ENCODE data around the gene SH2D1B.

SH2D1B gene

GRCh38 chr1:162371611-162372010 is 40.3 kb downstream of the SH2D1B start:
- TF ChIP-seq, protein P1, sequence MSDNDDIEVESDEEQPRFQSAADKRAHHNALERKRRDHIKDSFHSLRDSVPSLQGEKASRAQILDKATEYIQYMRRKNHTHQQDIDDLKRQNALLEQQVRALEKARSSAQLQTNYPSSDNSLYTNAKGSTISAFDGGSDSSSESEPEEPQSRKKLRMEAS (IDR thresholded peaks at IDR 0.05) = no peak

DNA sequence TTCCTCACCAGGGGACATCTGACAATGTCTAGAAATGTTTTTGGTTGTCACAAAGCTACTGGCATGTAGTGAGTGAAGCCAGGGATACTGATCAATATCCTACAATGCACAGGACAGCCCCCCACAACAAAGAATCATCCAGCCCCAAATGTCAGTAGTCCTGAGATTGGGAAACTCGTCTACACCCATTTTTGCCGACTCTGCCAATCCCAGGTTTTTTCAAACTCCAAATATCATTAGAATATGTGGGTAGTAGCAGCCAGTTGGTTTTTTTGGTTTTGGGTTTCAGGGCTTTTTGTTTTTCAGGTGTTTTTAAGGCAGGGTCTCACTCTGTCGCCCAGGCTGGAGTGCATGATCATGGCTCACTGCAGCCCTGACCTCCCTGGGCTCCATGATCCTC is 41.2 kb downstream of the SH2D1B start:
- TF ChIP-seq TEAD4 (IDR thresholded peaks at IDR 0.05) = no peak
- TF ChIP-seq TCF12 (IDR thresholded peaks at IDR 0.05; ENCODE audit: low read depth) = no peak
- no peak for TF ChIP-seq NFIC (IDR thresholded peaks at IDR 0.05)
- TF ChIP-seq EP300 (IDR thresholded peaks at IDR 0.05; ENCODE audit: borderline replicate concordance) = no peak
- TF ChIP-seq, protein P2, sequence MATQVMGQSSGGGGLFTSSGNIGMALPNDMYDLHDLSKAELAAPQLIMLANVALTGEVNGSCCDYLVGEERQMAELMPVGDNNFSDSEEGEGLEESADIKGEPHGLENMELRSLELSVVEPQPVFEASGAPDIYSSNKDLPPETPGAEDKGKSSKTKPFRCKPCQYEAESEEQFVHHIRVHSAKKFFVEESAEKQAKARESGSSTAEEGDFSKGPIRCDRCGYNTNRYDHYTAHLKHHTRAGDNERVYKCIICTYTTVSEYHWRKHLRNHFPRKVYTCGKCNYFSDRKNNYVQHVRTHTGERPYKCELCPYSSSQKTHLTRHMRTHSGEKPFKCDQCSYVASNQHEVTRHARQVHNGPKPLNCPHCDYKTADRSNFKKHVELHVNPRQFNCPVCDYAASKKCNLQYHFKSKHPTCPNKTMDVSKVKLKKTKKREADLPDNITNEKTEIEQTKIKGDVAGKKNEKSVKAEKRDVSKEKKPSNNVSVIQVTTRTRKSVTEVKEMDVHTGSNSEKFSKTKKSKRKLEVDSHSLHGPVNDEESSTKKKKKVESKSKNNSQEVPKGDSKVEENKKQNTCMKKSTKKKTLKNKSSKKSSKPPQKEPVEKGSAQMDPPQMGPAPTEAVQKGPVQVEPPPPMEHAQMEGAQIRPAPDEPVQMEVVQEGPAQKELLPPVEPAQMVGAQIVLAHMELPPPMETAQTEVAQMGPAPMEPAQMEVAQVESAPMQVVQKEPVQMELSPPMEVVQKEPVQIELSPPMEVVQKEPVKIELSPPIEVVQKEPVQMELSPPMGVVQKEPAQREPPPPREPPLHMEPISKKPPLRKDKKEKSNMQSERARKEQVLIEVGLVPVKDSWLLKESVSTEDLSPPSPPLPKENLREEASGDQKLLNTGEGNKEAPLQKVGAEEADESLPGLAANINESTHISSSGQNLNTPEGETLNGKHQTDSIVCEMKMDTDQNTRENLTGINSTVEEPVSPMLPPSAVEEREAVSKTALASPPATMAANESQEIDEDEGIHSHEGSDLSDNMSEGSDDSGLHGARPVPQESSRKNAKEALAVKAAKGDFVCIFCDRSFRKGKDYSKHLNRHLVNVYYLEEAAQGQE (IDR thresholded peaks at IDR 0.05; ENCODE audit: low read depth) = no peak
- TF ChIP-seq YY1 (IDR thresholded peaks at IDR 0.05; ENCODE audit: low read depth) = no peak

DNA sequence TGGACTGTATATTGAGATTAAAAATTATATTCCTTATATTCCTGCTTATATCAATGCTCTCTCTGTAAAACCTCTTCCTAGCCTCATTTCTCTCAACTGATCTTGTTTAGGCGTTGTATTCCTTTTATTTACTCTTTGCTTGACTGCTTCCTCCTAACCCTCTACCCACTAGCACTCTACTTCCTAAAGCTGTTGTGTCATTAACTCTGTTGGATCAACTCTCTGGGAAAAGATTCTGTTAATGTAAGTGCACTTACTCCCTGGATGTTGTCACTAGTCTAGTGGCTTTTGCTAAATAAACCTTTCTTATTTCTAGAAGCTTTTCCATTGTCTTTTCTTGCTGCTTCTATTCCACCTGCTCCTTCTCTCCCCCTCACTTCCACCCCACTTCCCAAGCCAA is 41.8 kb downstream of the SH2D1B start:
- TF ChIP-seq CEBPB (IDR thresholded peaks at IDR 0.05) (no peak), ZBTB7A (IDR thresholded peaks at IDR 0.05; ENCODE audit: low read depth) (no peak), RAD21 (IDR thresholded peaks at IDR 0.05; ENCODE audit: low read depth) (no peak), TEAD4 (IDR thresholded peaks at IDR 0.05) (no peak), TAF1 (IDR thresholded peaks at IDR 0.05; ENCODE audit: low read depth) (no peak), EGR1 (IDR thresholded peaks at IDR 0.05) (no peak), NFIC (IDR thresholded peaks at IDR 0.05) (no peak), CREB1 (IDR thresholded peaks at IDR 0.05; ENCODE audit: low read depth) (no peak), EP300 (IDR thresholded peaks at IDR 0.05; ENCODE audit: borderline replicate concordance) (no peak)
- TF ChIP-seq, protein P3, sequence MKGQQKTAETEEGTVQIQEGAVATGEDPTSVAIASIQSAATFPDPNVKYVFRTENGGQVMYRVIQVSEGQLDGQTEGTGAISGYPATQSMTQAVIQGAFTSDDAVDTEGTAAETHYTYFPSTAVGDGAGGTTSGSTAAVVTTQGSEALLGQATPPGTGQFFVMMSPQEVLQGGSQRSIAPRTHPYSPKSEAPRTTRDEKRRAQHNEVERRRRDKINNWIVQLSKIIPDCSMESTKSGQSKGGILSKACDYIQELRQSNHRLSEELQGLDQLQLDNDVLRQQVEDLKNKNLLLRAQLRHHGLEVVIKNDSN (IDR thresholded peaks at IDR 0.05) = no peak

DNA sequence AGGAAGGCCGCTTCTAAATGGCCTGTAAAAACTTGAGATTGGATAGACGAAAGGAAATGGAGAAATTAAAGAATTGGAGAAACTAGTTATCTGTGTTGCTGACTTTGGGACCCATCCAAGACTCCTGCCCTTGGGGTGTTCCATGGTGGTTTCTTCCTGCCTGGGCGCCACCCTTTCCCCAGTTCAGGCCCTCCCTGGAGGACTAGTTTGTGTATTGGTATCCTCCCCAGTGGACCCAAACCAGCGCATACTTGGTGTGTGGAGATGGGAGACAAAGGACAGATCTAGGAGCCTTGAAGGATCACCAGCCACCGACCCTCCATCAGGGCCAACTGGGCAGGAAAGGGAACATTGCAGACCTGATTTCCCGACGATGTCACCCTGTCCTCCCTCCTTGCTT is 42.4 kb downstream of the SH2D1B start:
- TF ChIP-seq TCF12 (IDR thresholded peaks at IDR 0.05; ENCODE audit: low read depth) (no peak), CREB1 (IDR thresholded peaks at IDR 0.05; ENCODE audit: low read depth) (no peak), YY1 (IDR thresholded peaks at IDR 0.05; ENCODE audit: low read depth) (no peak), ZBTB7A (IDR thresholded peaks at IDR 0.05; ENCODE audit: low read depth) (no peak), TEAD4 (IDR thresholded peaks at IDR 0.05) (no peak)

DNA sequence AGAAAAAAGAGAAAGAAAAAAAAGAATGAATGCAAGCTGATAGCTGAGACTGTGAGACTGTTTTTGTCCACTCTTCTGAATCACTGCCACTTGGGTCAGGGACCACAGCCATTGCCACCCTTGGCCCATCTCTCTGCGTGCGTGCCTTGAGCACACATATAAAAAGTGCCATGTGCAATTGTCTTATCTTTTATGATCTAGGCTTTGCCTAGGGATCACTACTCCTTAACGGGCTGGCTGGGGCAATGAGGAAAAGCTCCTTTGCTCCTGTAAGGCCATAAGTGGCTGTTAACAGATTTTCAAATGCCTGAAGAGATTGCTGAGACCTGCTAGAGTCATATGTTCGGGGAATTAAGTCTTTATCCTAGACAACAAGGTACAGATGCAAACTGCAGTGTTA is 43.5 kb downstream of the SH2D1B start:
- no peak for TF ChIP-seq NFIC (IDR thresholded peaks at IDR 0.05)

DNA sequence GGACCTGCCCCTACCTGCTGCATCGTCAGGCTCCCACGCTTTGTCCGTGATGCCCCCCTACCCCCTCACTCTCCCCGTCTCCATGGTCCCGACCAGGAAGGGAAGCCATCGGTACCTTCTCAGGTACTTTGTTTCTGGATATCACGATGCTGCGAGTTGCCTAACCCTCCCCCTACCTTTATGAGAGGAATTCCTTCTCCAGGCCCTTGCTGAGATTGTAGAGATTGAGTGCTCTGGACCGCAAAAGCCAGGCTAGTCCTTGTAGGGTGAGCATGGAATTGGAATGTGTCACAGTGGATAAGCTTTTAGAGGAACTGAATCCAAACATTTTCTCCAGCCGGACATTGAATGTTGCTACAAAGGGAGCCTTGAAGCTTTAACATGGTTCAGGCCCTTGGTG is 44.2 kb downstream of the SH2D1B start:
- TF ChIP-seq ZBTB7A (IDR thresholded peaks at IDR 0.05; ENCODE audit: low read depth) = no peak
- no peak for TF ChIP-seq CEBPB (IDR thresholded peaks at IDR 0.05)
- TF ChIP-seq YY1 (IDR thresholded peaks at IDR 0.05; ENCODE audit: low read depth) = no peak
- TF ChIP-seq, protein P1 (IDR thresholded peaks at IDR 0.05) = no peak
- TF ChIP-seq CREB1 (IDR thresholded peaks at IDR 0.05; ENCODE audit: low read depth) = no peak
- no peak for TF ChIP-seq EGR1 (IDR thresholded peaks at IDR 0.05)
- no peak for TF ChIP-seq NFIC (IDR thresholded peaks at IDR 0.05)
- no peak for TF ChIP-seq EP300 (IDR thresholded peaks at IDR 0.05; ENCODE audit: borderline replicate concordance)
- TF ChIP-seq TEAD4 (IDR thresholded peaks at IDR 0.05) = no peak
- TF ChIP-seq, protein P3 (IDR thresholded peaks at IDR 0.05) = no peak
- TF ChIP-seq, protein P2 (IDR thresholded peaks at IDR 0.05; ENCODE audit: low read depth) = no peak
- TF ChIP-seq RAD21 (IDR thresholded peaks at IDR 0.05; ENCODE audit: low read depth) = no peak
- TF ChIP-seq TCF12 (IDR thresholded peaks at IDR 0.05; ENCODE audit: low read depth) = no peak
- no peak for TF ChIP-seq FOXM1 (IDR thresholded peaks at IDR 0.05; ENCODE audit: borderline replicate concordance, low read depth)
- TF ChIP-seq TAF1 (IDR thresholded peaks at IDR 0.05; ENCODE audit: low read depth) = no peak

DNA sequence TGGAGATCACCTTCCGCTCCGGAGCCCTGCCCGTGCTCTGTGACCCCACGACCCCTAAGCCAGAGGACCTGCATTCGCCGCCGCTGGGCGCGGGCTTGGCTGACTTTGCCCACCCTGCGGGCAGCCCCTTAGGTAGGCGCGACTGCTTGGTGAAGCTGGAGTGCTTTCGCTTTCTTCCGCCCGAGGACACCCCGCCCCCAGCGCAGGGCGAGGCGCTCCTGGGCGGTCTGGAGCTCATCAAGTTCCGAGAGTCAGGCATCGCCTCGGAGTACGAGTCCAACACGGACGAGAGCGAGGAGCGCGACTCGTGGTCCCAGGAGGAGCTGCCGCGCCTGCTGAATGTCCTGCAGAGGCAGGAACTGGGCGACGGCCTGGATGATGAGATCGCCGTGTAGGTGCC is 44.9 kb downstream of the SH2D1B start:
- TF ChIP-seq EGR1 (IDR thresholded peaks at IDR 0.05) = no peak
- TF ChIP-seq, protein P3 (IDR thresholded peaks at IDR 0.05) = no peak
- no peak for TF ChIP-seq CREB1 (IDR thresholded peaks at IDR 0.05; ENCODE audit: low read depth)
- TF ChIP-seq NFIC (IDR thresholded peaks at IDR 0.05) = no peak
- TF ChIP-seq FOXM1 (IDR thresholded peaks at IDR 0.05; ENCODE audit: borderline replicate concordance, low read depth) = no peak
- TF ChIP-seq EP300 (IDR thresholded peaks at IDR 0.05; ENCODE audit: borderline replicate concordance) = no peak
- TF ChIP-seq, protein P2 (IDR thresholded peaks at IDR 0.05; ENCODE audit: low read depth) = no peak
- TF ChIP-seq YY1 (IDR thresholded peaks at IDR 0.05; ENCODE audit: low read depth) = no peak
- TF ChIP-seq TEAD4 (IDR thresholded peaks at IDR 0.05) = no peak
